Suprapubic skin (tissue), 4 donors: Measurements from ENCODE around the gene DCTN2. TPM values are rescaled to one million over a fixed set of nuclear protein-coding genes. Genes with fewer than 3 reads are reported as not detected.
"Not testable (repeated sequence)": the region's sequence is repeated elsewhere in the genome, so short reads cannot be mapped to it uniquely, and the experiment has no call there.

ENCODE experiments used
- DNase-seq, 2 donors: peaks; one replicate each; pipeline ENCODE4 v3.0.0-alpha.2; 2019; ENCODE audit warnings: low spot score in 2 of 2
- H3K27ac ChIP-seq: fragments of 200-600 bp; sonication (generic); one replicate; pipeline ENCODE4 v1.5.1; 2019
- H3K27me3 ChIP-seq: fragments of 200-600 bp; sonication (generic); one replicate; pipeline ENCODE4 v1.5.1; 2019
- H3K36me3 ChIP-seq: fragments of 200-600 bp; sonication (generic); one replicate; pipeline ENCODE4 v1.5.1; 2019
- H3K4me1 ChIP-seq: fragments of 200-600 bp; sonication (generic); one replicate; pipeline ENCODE4 v1.5.1; 2019
- H3K4me3 ChIP-seq: fragments of 200-600 bp; sonication (generic); one replicate; pipeline ENCODE4 v1.5.1; 2019; ENCODE audit warnings: mild to moderate bottlenecking
- H3K9me3 ChIP-seq: fragments of 200-600 bp; sonication (generic); one replicate; pipeline ENCODE4 v1.5.1; 2019
- CTCF ChIP-seq, 2 donors: fragments of 200-600 bp in 1 of 2; fragments of 450-650 bp in 1 of 2; sonication (generic) in 1 of 2; IDR thresholded peaks; one replicate each; pipeline ENCODE4 v1.5.1; 2016 to 2019; ENCODE audit warnings: antibody characterized with exemption in 2 of 2, mild to moderate bottlenecking in 1 of 2, moderate library complexity in 1 of 2
- EP300 ChIP-seq: sonication (generic); formaldehyde crosslinking; IDR thresholded peaks from one replicate; pipeline ENCODE4 v1.6.1; 2017; ENCODE audit warnings: antibody characterized with exemption
- POLR2A ChIP-seq, 2 donors: fragments of 450-650 bp; IDR thresholded peaks; one replicate each; pipeline ENCODE4 v1.6.1; 2017; ENCODE audit warnings: antibody characterized with exemption in 2 of 2, mild to moderate bottlenecking in 2 of 2, moderate library complexity in 2 of 2
- POLR2AphosphoS5 ChIP-seq, 3 donors: sonication (generic); formaldehyde crosslinking; IDR thresholded peaks; one replicate each; pipeline ENCODE4 v1.6.1; 2017; ENCODE audit warnings: antibody characterized with exemption in 3 of 3
- WGBS: methylation state at CpG from one replicate; pipeline ENCODE4 v1.1.5; 2018; 5-methylcytosine and 5-hydroxymethylcytosine counted together
- total RNA-seq, 4 donors: library from RNA; depleted of rRNA; stranded (reverse); fragments of >200 nt; gene quantifications; one replicate each; pipeline ENCODE4 v1.1.0, GENCODE V29; 2016

DCTN2 gene
- total RNA-seq, 4 donors from 2014 or later = 152 to 242 (median 185) TPM

- 90% methylated on average over 18 of the region's 18 CpGs for WGBS
Measured at GRCh38 chr12:57569858-57570257, 22.9 kb upstream of the DCTN2 start.

GRCh38 chr12:57568838-57569237 lies 21.8 kb upstream of the DCTN2 start:
- 78% methylated on average over 6 of the region's 6 CpGs for WGBS
- no peaks in the 10 kb centered on the region for H3K4me1 ChIP-seq
- TF ChIP-seq CTCF (IDR thresholded peaks at IDR 0.05) (no peak), POLR2AphosphoS5 (IDR thresholded peaks at IDR 0.05) (no peak), POLR2A (IDR thresholded peaks at IDR 0.05) (no peak), EP300 (no peak)
- no peak overlapping the region for H3K27ac ChIP-seq
- H3K36me3 ChIP-seq = no peaks in the 10 kb centered on the region
- no peak overlapping the region for H3K4me3 ChIP-seq
- H3K27me3 ChIP-seq = peaks cover 32% of the 10 kb centered on the region
- DNase-seq = peak in 1 of 2 donors; percentile 57
- no peaks in the 10 kb centered on the region for H3K9me3 ChIP-seq

More at GRCh38 chr12:57569858-57570257, 22.9 kb upstream of the DCTN2 start:
- Histone ChIP-seq H3K27ac (no peak overlapping the region), H3K4me1 (no peaks in the 10 kb centered on the region), H3K4me3 (no peak overlapping the region), H3K9me3 (no peaks in the 10 kb centered on the region), H3K36me3 (no peaks in the 10 kb centered on the region), H3K27me3 (peaks cover 24% of the 10 kb centered on the region)
- TF ChIP-seq EP300 = no peak
- no peak for TF ChIP-seq POLR2AphosphoS5 (IDR thresholded peaks at IDR 0.05)
- no peak for TF ChIP-seq POLR2A (IDR thresholded peaks at IDR 0.05)
- no peak for TF ChIP-seq CTCF (IDR thresholded peaks at IDR 0.05)
- peak in 1 of 2 donors; percentile 72 for DNase-seq

GRCh38 chr12:57564178-57564740 lies 17.3 kb upstream of the DCTN2 start:
- Histone ChIP-seq H3K4me1 (no peaks in the 10 kb centered on the region), H3K9me3 (no peaks in the 10 kb centered on the region), H3K36me3 (no peaks in the 10 kb centered on the region), H3K27ac (no peak overlapping the region), H3K4me3 (no peak overlapping the region), H3K27me3 (peaks cover 36% of the 10 kb centered on the region)
- no peak for TF ChIP-seq CTCF (IDR thresholded peaks at IDR 0.05)
- TF ChIP-seq POLR2AphosphoS5 (IDR thresholded peaks at IDR 0.05) = no peak
- no peak for TF ChIP-seq POLR2A (IDR thresholded peaks at IDR 0.05)
- no peak for TF ChIP-seq EP300
- peak in 1 of 2 donors; percentile 31 for DNase-seq
- WGBS = 83% methylated on average over 7 of the region's 7 CpGs

GRCh38 chr12:57563358-57563757 lies 16.4 kb upstream of the DCTN2 start:
- TF ChIP-seq EP300 (no peak), CTCF (IDR thresholded peaks at IDR 0.05) (no peak), POLR2AphosphoS5 (IDR thresholded peaks at IDR 0.05) (no peak), POLR2A (IDR thresholded peaks at IDR 0.05) (no peak)
- H3K36me3 ChIP-seq = no peaks in the 10 kb centered on the region
- H3K27ac ChIP-seq = no peak overlapping the region
- H3K9me3 ChIP-seq = no peaks in the 10 kb centered on the region
- DNase-seq = no peak
- no peaks in the 10 kb centered on the region for H3K4me1 ChIP-seq
- WGBS = 42% methylated on average over 4 of the region's 4 CpGs
- H3K4me3 ChIP-seq = no peak overlapping the region
- H3K27me3 ChIP-seq = peaks cover 35% of the 10 kb centered on the region

- peaks cover 20% of the 10 kb centered on the region for H3K27me3 ChIP-seq
- not testable (repeated sequence) for H3K4me1 ChIP-seq, H3K4me3 ChIP-seq, H3K27ac ChIP-seq, H3K9me3 ChIP-seq, H3K36me3 ChIP-seq
- DNase-seq = peak in 1 of 2 donors; percentile 20
- 57% methylated on average over 1 of the region's 1 CpG for WGBS
Measured at GRCh38 chr12:57561117-57561516, 14.1 kb upstream of the DCTN2 start.

- peaks cover 18% of the 10 kb centered on the region for H3K27me3 ChIP-seq
- no peak overlapping the region for H3K4me3 ChIP-seq
- TF ChIP-seq EP300 (no peak), CTCF (IDR thresholded peaks at IDR 0.05) (no peak), POLR2AphosphoS5 (IDR thresholded peaks at IDR 0.05) (no peak), POLR2A (IDR thresholded peaks at IDR 0.05) (no peak)
- H3K9me3 ChIP-seq = no peaks in the 10 kb centered on the region
- 89% methylated on average over 2 of the region's 2 CpGs for WGBS
- H3K4me1 ChIP-seq = no peaks in the 10 kb centered on the region
- H3K36me3 ChIP-seq = no peaks in the 10 kb centered on the region
- H3K27ac ChIP-seq = no peak overlapping the region
- no peak for DNase-seq
Measured at GRCh38 chr12:57560516-57560915, 13.5 kb upstream of the DCTN2 start.
